Measurements from ENCODE around the gene DNA2.
"Not testable (repeated sequence)": the region's sequence is repeated elsewhere in the genome, so short reads cannot be mapped to it uniquely, and the experiment has no call there.

Gene DNA2

GRCh38 chr10:68471586-68472408 lies at the start of gene DNA2:
Gene DNA2, minus strand, starts transcription at chr10:68471973. Its CDS starts 109 bp downstream, at chr10:68471864.
- peak; percentile 57 for DNase-seq

GRCh38 chr10:68518609-68519008 lies 46.8 kb upstream of the DNA2 start:
- DNase-seq: not testable (repeated sequence)

GRCh38 chr10:68517188-68517587 lies 45.4 kb upstream of the DNA2 start:
- DNase-seq: no peak

GRCh38 chr10:68516766-68517165 lies 45.0 kb upstream of the DNA2 start:
- DNase-seq: no peak

- DNase-seq: not testable (repeated sequence)
These were observed 44.4 kb upstream of the DNA2 start for GRCh38 chr10:68516216-68516615.

GRCh38 chr10:68508090-68508489 lies 36.3 kb upstream of the DNA2 start:
- no peak for DNase-seq

GRCh38 chr10:68506411-68506810 lies 34.6 kb upstream of the DNA2 start:
- DNase-seq: no peak

- no peak for DNase-seq
These were observed 31.1 kb upstream of the DNA2 start for GRCh38 chr10:68502846-68503245.

GRCh38 chr10:68501691-68502090 lies 29.9 kb upstream of the DNA2 start:
- no peak for DNase-seq

- no peak for DNase-seq
These were observed 27.8 kb upstream of the DNA2 start for GRCh38 chr10:68499544-68499943.

- DNase-seq: no peak
These were observed 24.3 kb upstream of the DNA2 start for GRCh38 chr10:68496072-68496471.

- peak; percentile 88 for DNase-seq
These were observed 20.3 kb upstream of the DNA2 start for GRCh38 chr10:68492118-68492517.

GRCh38 chr10:68489919-68490318 lies 18.1 kb upstream of the DNA2 start:
- peak; percentile 90 for DNase-seq

- DNase-seq: no peak
These were observed 2.2 kb upstream of the DNA2 start for GRCh38 chr10:68474021-68474420.

- no peak for DNase-seq
These were observed 649 bp downstream of the DNA2 start for GRCh38 chr10:68471063-68471585.

GRCh38 chr10:68470300-68470699 lies 1.5 kb downstream of the DNA2 start:
- DNase-seq: no peak

- no peak for DNase-seq
These were observed 1.9 kb downstream of the DNA2 start for GRCh38 chr10:68469838-68470237.

GRCh38 chr10:68464729-68465128 lies 7.0 kb downstream of the DNA2 start:
- not testable (repeated sequence) for DNase-seq

- DNase-seq: no peak
These were observed 8.2 kb downstream of the DNA2 start for GRCh38 chr10:68463365-68464093.

GRCh38 chr10:68462536-68462935 lies 9.2 kb downstream of the DNA2 start:
- no peak for DNase-seq

- DNase-seq: no peak
These were observed 10.7 kb downstream of the DNA2 start for GRCh38 chr10:68461032-68461431.

GRCh38 chr10:68449698-68450097 lies 22.1 kb downstream of the DNA2 start:
- DNase-seq: not testable (repeated sequence)

- no peak for DNase-seq
These were observed 25.6 kb downstream of the DNA2 start for GRCh38 chr10:68446179-68446578.

GRCh38 chr10:68442971-68443370 lies 28.8 kb downstream of the DNA2 start:
- no peak for DNase-seq
